Upper lobe of left lung (tissue), 6 donors: ENCODE data around the gene GABRG3. TPM values are rescaled to one million over a fixed set of nuclear protein-coding genes. Genes with fewer than 3 reads are reported as not detected.
"Not testable (repeated sequence)": the region's sequence is repeated elsewhere in the genome, so short reads cannot be mapped to it uniquely, and the experiment has no call there.

ENCODE experiments used
- ATAC-seq, 2 donors: fragments of 200-7000 bp; cut with Tn5 transposase; one replicate each; pipeline ENCODE4 v1.9.1; 2022; ENCODE audit warnings: mild to moderate bottlenecking in 2 of 2, moderate library complexity in 2 of 2; ENCODE audit not compliant: low FRiP score in 2 of 2
- DNase-seq, 2 donors: peaks; one replicate each; pipeline ENCODE4 v3.0.0-alpha.2; 2019 to 2020
- H3K27ac ChIP-seq, 4 donors: fragments of 200-600 bp; sonication (generic); one replicate each; pipeline ENCODE4 v1.5.1; 2016 to 2019
- H3K27me3 ChIP-seq, 4 donors: fragments of 200-600 bp; sonication (generic); one replicate each; pipeline ENCODE4 v1.5.1; 2017 to 2019
- H3K36me3 ChIP-seq, 4 donors: fragments of 200-600 bp; sonication (generic); one replicate each; pipeline ENCODE4 v1.5.1; 2016 to 2019
- H3K4me1 ChIP-seq, 4 donors: fragments of 200-600 bp; sonication (generic); one replicate each; pipeline ENCODE4 v1.5.1; 2018 to 2019
- H3K4me3 ChIP-seq, 4 donors: fragments of 200-600 bp; sonication (generic); one replicate each; pipeline ENCODE4 v1.5.1; 2017 to 2019; ENCODE audit warnings: mild to moderate bottlenecking in 2 of 4, moderate library complexity in 1 of 4
- H3K9me3 ChIP-seq, 4 donors: fragments of 200-600 bp; sonication (generic); one replicate each; pipeline ENCODE4 v1.5.1; 2018 to 2019
- EP300 ChIP-seq, 4 donors: sonication (generic); formaldehyde crosslinking; IDR thresholded peaks; one replicate each; pipeline ENCODE4 v1.5.1; 2017; ENCODE audit warnings: antibody characterized with exemption in 4 of 4, control low read depth in 2 of 4
- POLR2A ChIP-seq, 4 donors: fragments of 450-650 bp; IDR thresholded peaks; one replicate each; pipeline ENCODE4 v1.5.1; 2016 to 2017; ENCODE audit warnings: antibody characterized with exemption in 4 of 4, mild to moderate bottlenecking in 2 of 4
- POLR2AphosphoS5 ChIP-seq, 2 donors: sonication (generic); formaldehyde crosslinking; IDR thresholded peaks; one replicate each; pipeline ENCODE4 v1.5.1; 2017; ENCODE audit warnings: antibody characterized with exemption in 2 of 2
- WGBS, 2 donors: methylation state at CpG; one replicate each; pipeline ENCODE4 v1.1.5; 2017 to 2018; 5-methylcytosine and 5-hydroxymethylcytosine counted together
- total RNA-seq, 6 donors: library from RNA; depleted of rRNA in 4 of 6; stranded (reverse); fragments of >200 nt in 4 of 6; gene quantifications; one replicate each; pipeline versions ENCODE4 v1.1.0 to v1.2.1, GENCODE V29; 2016 to 2021
- TF ChIP-seq, protein P1 (sequence below), 6 experiments: fragments of 450-650 bp in 4 of 6; fragments of 200-600 bp in 2 of 6; sonication (generic) in 2 of 6; IDR thresholded peaks; one replicate each; pipeline ENCODE4 v1.5.1; 2016 to 2019; ENCODE audit warnings: antibody characterized with exemption in 6 of 6
- donor health status: DM: no; HTN: no; CAD: no; lungs with moderate emphysema.
- donor health status: DM: no; HTN: yes; CAD: no; lungs with severe emphysema.

GABRG3 gene
- total RNA-seq, 6 donors from 2014 or later, result not detected

DNA sequence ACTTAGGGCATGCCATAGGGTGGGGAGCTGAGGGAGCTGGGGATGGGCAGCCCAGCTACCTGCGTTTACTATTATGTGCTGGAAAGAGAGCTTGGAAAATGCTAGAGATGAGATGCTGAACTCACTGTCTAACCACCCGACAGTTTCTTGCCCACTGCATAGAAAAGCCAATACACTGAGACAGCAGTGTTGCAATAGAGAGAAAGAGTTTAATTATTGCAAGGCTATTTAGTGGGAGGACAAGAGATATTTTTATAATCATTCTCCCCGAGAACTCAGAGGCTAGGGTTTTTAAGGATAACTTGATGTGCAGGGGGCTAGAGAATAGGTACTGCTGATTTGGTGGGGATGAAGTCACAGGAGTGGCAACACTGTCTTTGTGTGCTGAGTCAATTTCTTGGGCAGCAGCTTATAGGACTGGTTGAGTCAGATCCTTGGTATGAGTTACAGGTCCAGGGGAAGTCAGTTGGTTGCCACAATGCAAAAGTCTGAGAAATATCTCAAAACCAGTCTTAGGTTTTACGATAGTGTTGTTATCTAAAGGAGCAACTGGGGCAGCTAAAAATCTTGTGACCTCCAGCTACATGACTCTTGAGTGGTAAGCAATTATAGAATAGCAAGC is 205.9 kb downstream of the GABRG3 start:
- TF ChIP-seq EP300 (IDR thresholded peaks at IDR 0.05) (no peak), POLR2A (IDR thresholded peaks at IDR 0.05) (no peak), POLR2AphosphoS5 (IDR thresholded peaks at IDR 0.05) (no peak)
- TF ChIP-seq, protein P1, sequence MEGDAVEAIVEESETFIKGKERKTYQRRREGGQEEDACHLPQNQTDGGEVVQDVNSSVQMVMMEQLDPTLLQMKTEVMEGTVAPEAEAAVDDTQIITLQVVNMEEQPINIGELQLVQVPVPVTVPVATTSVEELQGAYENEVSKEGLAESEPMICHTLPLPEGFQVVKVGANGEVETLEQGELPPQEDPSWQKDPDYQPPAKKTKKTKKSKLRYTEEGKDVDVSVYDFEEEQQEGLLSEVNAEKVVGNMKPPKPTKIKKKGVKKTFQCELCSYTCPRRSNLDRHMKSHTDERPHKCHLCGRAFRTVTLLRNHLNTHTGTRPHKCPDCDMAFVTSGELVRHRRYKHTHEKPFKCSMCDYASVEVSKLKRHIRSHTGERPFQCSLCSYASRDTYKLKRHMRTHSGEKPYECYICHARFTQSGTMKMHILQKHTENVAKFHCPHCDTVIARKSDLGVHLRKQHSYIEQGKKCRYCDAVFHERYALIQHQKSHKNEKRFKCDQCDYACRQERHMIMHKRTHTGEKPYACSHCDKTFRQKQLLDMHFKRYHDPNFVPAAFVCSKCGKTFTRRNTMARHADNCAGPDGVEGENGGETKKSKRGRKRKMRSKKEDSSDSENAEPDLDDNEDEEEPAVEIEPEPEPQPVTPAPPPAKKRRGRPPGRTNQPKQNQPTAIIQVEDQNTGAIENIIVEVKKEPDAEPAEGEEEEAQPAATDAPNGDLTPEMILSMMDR (IDR thresholded peaks at IDR 0.05), result no peak
- DNase-seq, result no peak
- 92 to 93% methylated on average over 4 of the region's 4 CpGs for WGBS, 2 donors
- Histone ChIP-seq H3K27ac (no peak overlapping the region), H3K36me3 (no peaks in the 10 kb centered on the region), H3K9me3 (peaks cover 9 to 22% (median 16%) of the 10 kb centered on the region in 4 donors), H3K4me1 (no peaks in the 10 kb centered on the region), H3K4me3 (no peak overlapping the region), H3K27me3 (no peaks in the 10 kb centered on the region)
- no peak for ATAC-seq

DNA sequence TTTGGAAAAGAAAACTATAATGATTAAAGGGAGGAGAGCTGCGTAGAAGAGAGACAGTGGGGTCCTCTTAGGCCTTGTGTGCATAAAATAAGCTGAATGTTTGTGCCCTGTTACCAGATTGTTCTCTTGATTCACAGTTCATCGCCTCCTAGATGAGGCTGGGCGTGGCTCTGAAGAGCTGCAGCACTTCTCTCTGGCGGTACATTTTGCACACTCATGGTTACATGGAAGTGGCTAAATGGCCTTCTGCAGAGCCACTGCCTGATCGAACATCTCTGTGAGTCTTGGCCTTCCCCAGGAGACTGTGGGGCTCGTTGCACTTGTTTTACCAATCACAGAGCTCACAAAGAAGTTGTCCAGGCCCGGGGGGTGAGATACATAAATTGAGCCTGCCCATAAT is 208.8 kb downstream of the GABRG3 start:
- Histone ChIP-seq H3K4me1 (no peaks in the 10 kb centered on the region), H3K9me3 (peaks cover 9 to 22% (median 15%) of the 10 kb centered on the region in 4 donors), H3K27ac (no peak overlapping the region), H3K4me3 (no peak overlapping the region), H3K36me3 (no peaks in the 10 kb centered on the region), H3K27me3 (no peaks in the 10 kb centered on the region)
- TF ChIP-seq EP300 (IDR thresholded peaks at IDR 0.05) (no peak), POLR2A (IDR thresholded peaks at IDR 0.05) (no peak), POLR2AphosphoS5 (IDR thresholded peaks at IDR 0.05) (no peak)
- TF ChIP-seq, protein P1 (IDR thresholded peaks at IDR 0.05), result no peak
- ATAC-seq (no peak), DNase-seq (no peak)
- WGBS, 2 donors, result 67 to 68% methylated on average over 7 of the region's 7 CpGs

DNA sequence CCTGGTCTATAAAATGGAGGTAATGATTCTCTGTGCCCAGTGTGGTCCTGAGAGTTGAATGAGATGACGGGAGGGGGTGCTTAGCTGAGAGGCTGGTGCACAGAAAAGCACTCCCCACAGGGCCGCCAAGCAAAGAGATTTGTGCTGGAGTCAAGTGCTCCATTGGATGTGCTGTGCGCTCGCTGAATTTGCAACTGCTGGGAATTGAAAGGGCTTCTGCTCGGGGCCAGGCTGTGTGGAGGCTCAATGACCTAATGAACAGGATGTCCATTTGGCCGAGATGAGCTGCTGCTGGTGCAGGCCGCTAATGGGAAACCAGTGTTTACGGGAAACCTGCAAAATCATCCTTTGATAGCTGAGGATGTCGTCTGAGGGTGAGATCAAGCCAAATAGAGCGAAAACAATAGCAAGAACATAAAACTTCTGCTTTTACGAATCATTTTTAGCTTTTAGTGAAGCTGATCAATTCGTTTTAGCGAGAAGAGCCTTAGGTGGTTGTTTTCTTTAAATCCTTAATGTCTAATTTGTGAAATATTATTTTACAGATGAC is 211.7 kb downstream of the GABRG3 start:
- DNase-seq, result no peak
- TF ChIP-seq, protein P1 (IDR thresholded peaks at IDR 0.05), result no peak
- TF ChIP-seq POLR2A (IDR thresholded peaks at IDR 0.05), result no peak
- no peak for TF ChIP-seq EP300 (IDR thresholded peaks at IDR 0.05)
- no peak for TF ChIP-seq POLR2AphosphoS5 (IDR thresholded peaks at IDR 0.05)
- Histone ChIP-seq H3K27me3 (no peaks in the 10 kb centered on the region), H3K4me3 (no peak overlapping the region), H3K4me1 (no peaks in the 10 kb centered on the region), H3K36me3 (no peaks in the 10 kb centered on the region), H3K9me3 (peaks cover 0 to under 1% (median 0%) of the 10 kb centered on the region in 4 donors), H3K27ac (no peak overlapping the region)
- ATAC-seq, result no peak
- 65 to 75% methylated on average over 13 of the region's 13 CpGs for WGBS, 2 donors

DNA sequence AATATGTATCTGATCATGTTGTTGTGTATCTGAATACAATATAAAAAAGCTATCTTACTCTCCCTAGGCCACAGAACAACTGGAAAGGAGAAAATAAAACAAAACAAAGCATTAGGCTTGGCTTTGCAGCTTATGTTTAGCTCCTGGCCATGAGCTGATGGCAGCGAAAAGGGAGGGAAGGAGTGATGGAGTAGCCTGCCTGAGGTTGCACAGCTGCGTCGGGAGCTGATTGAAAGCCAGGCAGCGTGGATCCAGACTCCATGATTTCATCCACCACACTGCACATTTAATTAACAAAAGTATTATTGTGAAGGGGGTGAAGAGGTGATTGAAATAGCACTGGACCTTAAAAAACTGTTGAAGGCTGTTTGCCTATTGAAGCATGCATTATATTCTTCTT is 212.2 kb downstream of the GABRG3 start:
- Histone ChIP-seq H3K36me3 (no peaks in the 10 kb centered on the region), H3K27ac (no peak overlapping the region), H3K27me3 (no peaks in the 10 kb centered on the region), H3K9me3 (no peaks in the 10 kb centered on the region), H3K4me3 (no peak overlapping the region), H3K4me1 (no peaks in the 10 kb centered on the region)
- ATAC-seq (no peak), DNase-seq (no peak)
- WGBS, 2 donors, result 69 to 73% methylated on average over 4 of the region's 4 CpGs
- no peak for TF ChIP-seq EP300 (IDR thresholded peaks at IDR 0.05)
- TF ChIP-seq POLR2A (IDR thresholded peaks at IDR 0.05), result no peak
- no peak for TF ChIP-seq POLR2AphosphoS5 (IDR thresholded peaks at IDR 0.05)
- TF ChIP-seq, protein P1 (IDR thresholded peaks at IDR 0.05), result no peak

DNA sequence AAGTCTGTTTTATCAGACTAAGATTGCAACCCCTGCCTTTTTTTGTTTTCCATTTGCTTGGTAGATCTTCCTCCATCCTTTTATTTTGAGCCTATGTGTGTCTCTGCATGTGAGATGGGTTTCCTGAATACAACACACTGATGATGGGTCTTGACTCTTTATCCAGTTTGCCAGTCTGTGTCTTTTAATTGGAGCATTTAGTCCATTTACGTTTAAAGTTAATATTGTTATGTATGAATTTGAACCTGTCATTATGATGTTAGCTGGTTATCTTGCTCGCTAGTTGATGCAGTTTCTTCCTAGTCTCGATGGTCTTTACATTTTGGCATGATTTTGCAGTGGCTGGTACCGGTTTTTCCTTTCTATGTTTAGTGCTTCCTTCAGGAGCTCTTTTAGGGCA is 220.5 kb downstream of the GABRG3 start:
- not testable (repeated sequence) for DNase-seq, H3K27ac ChIP-seq, H3K27me3 ChIP-seq, H3K36me3 ChIP-seq, H3K9me3 ChIP-seq, H3K4me1 ChIP-seq, H3K4me3 ChIP-seq, ATAC-seq
- WGBS, 2 donors, result 88 to 94% methylated on average over 4 of the region's 4 CpGs
